ENCODE results near the gene TCF4. TPM values are rescaled to one million over a fixed set of nuclear protein-coding genes. Genes with fewer than 3 reads are reported as not detected.

TCF4 gene
- polyA plus RNA-seq, 1 donor (not counting 4 experiments of a cell fraction or from before 2014, with no cell fraction given), result 9.7 TPM

GRCh38 chr18:55351980-55352714 lies 235.8 kb downstream of the TCF4 start:
- H3K27me3 ChIP-seq (ENCODE audit: control insufficient read depth, extremely low read depth, insufficient read depth, low read length), result no peaks in the 10 kb centered on the region
- no peaks in the 10 kb centered on the region for H3K9me3 ChIP-seq (ENCODE audit: control insufficient read depth, low read depth, low read length)
- FAIRE-seq (no peak), DNase-seq (ENCODE audit: low read depth, low spot score) (no peak)
- H2AFZ ChIP-seq (ENCODE audit: control insufficient read depth, low read length), result no peak overlapping the region
- no peaks in the 10 kb centered on the region for H3K4me1 ChIP-seq (ENCODE audit: control insufficient read depth, extremely low read depth, insufficient read depth, low read length)
- no peaks in the 10 kb centered on the region for H4K20me1 ChIP-seq (ENCODE audit: control insufficient read depth, extremely low read depth, insufficient read depth, low read length)
- no peaks in the 10 kb centered on the region for H3K36me3 ChIP-seq (ENCODE audit: control insufficient read depth in 2 of 2, extremely low read depth in 1 of 2, insufficient read depth in 2 of 2, low read length in 2 of 2)
- no peak overlapping the region for H3K27ac ChIP-seq (ENCODE audit: control insufficient read depth, insufficient read depth, low read length)
- no peak overlapping the region for H3K9ac ChIP-seq (ENCODE audit: control insufficient read depth, extremely low read depth, insufficient read depth, low read length)
- H3K79me2 ChIP-seq (ENCODE audit: control insufficient read depth, insufficient read depth, low read length), result no peaks in the 10 kb centered on the region
- dilution Hi-C loops (cut with MboI; ENCODE audit: extremely low pct_ligation_motif_present, low sequenced_read_pairs), result no loop called here
- no peaks in the 10 kb centered on the region for H3K9me1 ChIP-seq (ENCODE audit: control insufficient read depth, extremely low read depth, insufficient read depth, low read length)
- no peak overlapping the region for H3K4me3 ChIP-seq (ENCODE audit: control insufficient read depth in 2 of 3, extremely low read depth in 1 of 3, insufficient read depth in 2 of 3, low read depth in 1 of 3, low read length in 3 of 3)
- TF ChIP-seq, protein P1, sequence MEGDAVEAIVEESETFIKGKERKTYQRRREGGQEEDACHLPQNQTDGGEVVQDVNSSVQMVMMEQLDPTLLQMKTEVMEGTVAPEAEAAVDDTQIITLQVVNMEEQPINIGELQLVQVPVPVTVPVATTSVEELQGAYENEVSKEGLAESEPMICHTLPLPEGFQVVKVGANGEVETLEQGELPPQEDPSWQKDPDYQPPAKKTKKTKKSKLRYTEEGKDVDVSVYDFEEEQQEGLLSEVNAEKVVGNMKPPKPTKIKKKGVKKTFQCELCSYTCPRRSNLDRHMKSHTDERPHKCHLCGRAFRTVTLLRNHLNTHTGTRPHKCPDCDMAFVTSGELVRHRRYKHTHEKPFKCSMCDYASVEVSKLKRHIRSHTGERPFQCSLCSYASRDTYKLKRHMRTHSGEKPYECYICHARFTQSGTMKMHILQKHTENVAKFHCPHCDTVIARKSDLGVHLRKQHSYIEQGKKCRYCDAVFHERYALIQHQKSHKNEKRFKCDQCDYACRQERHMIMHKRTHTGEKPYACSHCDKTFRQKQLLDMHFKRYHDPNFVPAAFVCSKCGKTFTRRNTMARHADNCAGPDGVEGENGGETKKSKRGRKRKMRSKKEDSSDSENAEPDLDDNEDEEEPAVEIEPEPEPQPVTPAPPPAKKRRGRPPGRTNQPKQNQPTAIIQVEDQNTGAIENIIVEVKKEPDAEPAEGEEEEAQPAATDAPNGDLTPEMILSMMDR (optimal IDR thresholded peaks at IDR 0.05 in 1 of 3, IDR thresholded peaks at IDR 0.05 in 1 of 3, conservative IDR thresholded peaks at IDR 0.05 in 1 of 3; ENCODE audit: extremely low read depth in 1 of 3, insufficient read depth in 2 of 3, low read length in 3 of 3), result no peak
- no peak for TF ChIP-seq EZH2 (IDR thresholded peaks at IDR 0.05; ENCODE audit: low read length)
- no peak overlapping the region for H3K4me2 ChIP-seq (ENCODE audit: control insufficient read depth, extremely low read depth, insufficient read depth, low read depth, low read length)

GRCh38 chr18:55351241-55351691 lies 236.7 kb downstream of the TCF4 start:
- H3K4me2 ChIP-seq (ENCODE audit: control insufficient read depth, extremely low read depth, insufficient read depth, low read depth, low read length), result no peak overlapping the region
- no peak for DNase-seq (ENCODE audit: low read depth, low spot score)
- H3K4me3 ChIP-seq (ENCODE audit: control insufficient read depth in 2 of 3, extremely low read depth in 1 of 3, insufficient read depth in 2 of 3, low read depth in 1 of 3, low read length in 3 of 3), result no peak overlapping the region
- TF ChIP-seq, protein P1 (optimal IDR thresholded peaks at IDR 0.05 in 1 of 3, IDR thresholded peaks at IDR 0.05 in 1 of 3, conservative IDR thresholded peaks at IDR 0.05 in 1 of 3; ENCODE audit: extremely low read depth in 1 of 3, insufficient read depth in 2 of 3, low read length in 3 of 3), result no peak
- no peak for TF ChIP-seq EZH2 (IDR thresholded peaks at IDR 0.05; ENCODE audit: low read length)
- no peak for FAIRE-seq
- no peaks in the 10 kb centered on the region for H3K9me1 ChIP-seq (ENCODE audit: control insufficient read depth, extremely low read depth, insufficient read depth, low read length)
- H3K9ac ChIP-seq (ENCODE audit: control insufficient read depth, extremely low read depth, insufficient read depth, low read length), result no peak overlapping the region
- H3K79me2 ChIP-seq (ENCODE audit: control insufficient read depth, insufficient read depth, low read length), result no peaks in the 10 kb centered on the region
- no peaks in the 10 kb centered on the region for H3K4me1 ChIP-seq (ENCODE audit: control insufficient read depth, extremely low read depth, insufficient read depth, low read length)
- no peak overlapping the region for H3K27ac ChIP-seq (ENCODE audit: control insufficient read depth, insufficient read depth, low read length)
- dilution Hi-C loops (cut with MboI; ENCODE audit: extremely low pct_ligation_motif_present, low sequenced_read_pairs), result no loop called here
- no peaks in the 10 kb centered on the region for H3K9me3 ChIP-seq (ENCODE audit: control insufficient read depth, low read depth, low read length)
- H2AFZ ChIP-seq (ENCODE audit: control insufficient read depth, low read length), result no peak overlapping the region
- H4K20me1 ChIP-seq (ENCODE audit: control insufficient read depth, extremely low read depth, insufficient read depth, low read length), result no peaks in the 10 kb centered on the region
- H3K36me3 ChIP-seq (ENCODE audit: control insufficient read depth in 2 of 2, extremely low read depth in 1 of 2, insufficient read depth in 2 of 2, low read length in 2 of 2), result no peaks in the 10 kb centered on the region
- no peaks in the 10 kb centered on the region for H3K27me3 ChIP-seq (ENCODE audit: control insufficient read depth, extremely low read depth, insufficient read depth, low read length)

Measured in keratinocyte (primary cell).